K562 (cell line): ENCODE data around the gene SVOP. TPM values are rescaled to one million over a fixed set of nuclear protein-coding genes. Genes with fewer than 3 reads are reported as not detected.

Experiments used
- ATAC-seq: fragments of 200-7000 bp; cut with Tn5 transposase; 3 replicates; pipeline ENCODE4 v1.9.1; 2020; ENCODE audit warnings: moderate library complexity
- BruUV-seq: library from RNA; stranded (reverse); fragments of 400-500 nt; replicated peaks from 2 replicates; lab custom pipeline; 2021; lab: Mats Ljungman, UMichigan
- CTCF ChIA-PET: fragments of 300-600 bp; formaldehyde crosslinking; extraction: SDS; loops from one replicate; lab custom pipeline; 2021; ENCODE audit warnings: low intra/inter-chr PET ratio; lab: Yijun Ruan, JAX
- POLR2A ChIA-PET: fragments of 300-600, 350-650 bp; sonication (Branson Sonifier 250); formaldehyde crosslinking; extraction: SDS; loops from one replicate; lab custom pipeline; 2021; ENCODE audit warnings: antibody characterized with exemption, inconsistent platforms; lab: Yijun Ruan, JAX
- DNase-seq, 4 experiments: peaks; one replicate each; pipeline versions ENCODE4 v3.0.0 to v3.0.0-alpha.2; 2011 to 2018; ENCODE audit warnings: low spot score in 3 of 4, mixed read lengths in 3 of 4; ENCODE audit errors: extremely low read depth in 1 of 4
- FAIRE-seq: peaks from 2 replicates; lab custom pipeline; 2011; peaks lifted over from hg19 to GRCh38; lab: Jason Lieb, UNC
- H2AFZ ChIP-seq: 2 replicates; pipeline ENCODE4 v1.6.0; 2011; ENCODE audit warnings: low read depth, low read length, control low read depth, inconsistent platforms
- H3K27ac ChIP-seq: fragments of 200-600 bp; 3 replicates; pipeline ENCODE4 v1.8.0; 2011; ENCODE audit warnings: low read depth, mild to moderate bottlenecking, control low read depth, inconsistent platforms, low read length, moderate library complexity, mixed read lengths; ENCODE audit errors: extremely low read depth
- H3K27me3 ChIP-seq, 2 experiments: fragments of 300-600 bp in 1 of 2; 2 replicates in 1 of 2; 3 replicates in 1 of 2; pipeline versions ENCODE4 v1.6.0 to v1.8.0; 2011; ENCODE audit warnings: inconsistent platforms in 2 of 2, low read length in 2 of 2, mild to moderate bottlenecking in 1 of 2, mixed read lengths in 1 of 2, moderate library complexity in 1 of 2; ENCODE audit not compliant: control insufficient read depth in 2 of 2, insufficient read depth in 2 of 2
- H3K36me3 ChIP-seq: fragments of 300-600 bp; 3 replicates; pipeline ENCODE4 v1.8.0; 2011; ENCODE audit warnings: mild to moderate bottlenecking, low read length, inconsistent platforms; ENCODE audit not compliant: control insufficient read depth, insufficient read depth
- H3K4me1 ChIP-seq, 2 experiments: fragments of 200-600 bp in 1 of 2; replicated peaks in 1 of 2; 2 replicates in 1 of 2; 3 replicates in 1 of 2; pipeline versions ENCODE4 v1.5.1 to v1.8.0; 2011; ENCODE audit warnings: inconsistent platforms in 2 of 2, low read length in 2 of 2, mild to moderate bottlenecking in 1 of 2, mixed read lengths in 1 of 2, moderate library complexity in 1 of 2; ENCODE audit not compliant: control insufficient read depth in 2 of 2, insufficient read depth in 2 of 2
- H3K4me2 ChIP-seq: 2 replicates; pipeline ENCODE4 v1.6.1; 2011; ENCODE audit warnings: low read length, control low read depth, inconsistent platforms, mixed read lengths; ENCODE audit not compliant: insufficient read depth
- H3K4me3 ChIP-seq: fragments of 200-600 bp; sonication (generic), shearing (Covaris generic); 2 replicates; pipeline ENCODE4 v1.5.1; 2016; ENCODE audit warnings: control low read depth, inconsistent platforms
- H3K79me2 ChIP-seq: fragments of 200-600 bp; 3 replicates; pipeline ENCODE4 v1.8.0; 2011; ENCODE audit warnings: low read length, inconsistent platforms; ENCODE audit not compliant: control insufficient read depth, insufficient read depth
- H3K9ac ChIP-seq, 2 experiments: 2 replicates each; pipeline versions ENCODE4 v1.6.0 to v1.6.1; 2011; ENCODE audit warnings: low read depth in 2 of 2, low read length in 2 of 2, control low read depth in 1 of 2, inconsistent platforms in 1 of 2, mild to moderate bottlenecking in 1 of 2, mixed read lengths in 1 of 2; ENCODE audit not compliant: insufficient read depth in 1 of 2
- H3K9me1 ChIP-seq: one replicate; pipeline ENCODE4 v1.6.0; 2011; ENCODE audit warnings: inconsistent platforms, mild to moderate bottlenecking, low read length, moderate library complexity; ENCODE audit not compliant: control insufficient read depth, insufficient read depth
- H3K9me3 ChIP-seq: replicated peaks from 2 replicates; pipeline ENCODE4 v1.5.1; 2011; ENCODE audit warnings: low read depth, low read length, inconsistent platforms; ENCODE audit not compliant: control insufficient read depth, insufficient read depth
- H4K20me1 ChIP-seq: replicated peaks from 2 replicates; pipeline ENCODE4 v1.6.1; 2011; ENCODE audit warnings: low read length, inconsistent platforms, mixed read lengths; ENCODE audit not compliant: control insufficient read depth, insufficient read depth
- IFI16 ChIP-seq: fragments of 250-450 bp; sonication (Bioruptor Pico); IDR thresholded peaks from 2 replicates; pipeline ENCODE4 v2.1.2; 2022; ENCODE audit warnings: mild to moderate bottlenecking, inconsistent platforms
- KDM1A ChIP-seq, 2 experiments: fragments of 450-650 bp; IDR thresholded peaks; 2 replicates each; pipeline ENCODE4 v1.6.1; 2016; ENCODE audit warnings: mild to moderate bottlenecking in 2 of 2
- NUFIP1 ChIP-seq: fragments of 450-650 bp; IDR thresholded peaks from 2 replicates; pipeline ENCODE4 v1.6.1; 2018; ENCODE audit not compliant: partially characterized antibody
- ZBED1 ChIP-seq: IDR thresholded peaks from 2 replicates; pipeline ENCODE4 v1.6.1; 2014
- ZNF24 ChIP-seq: fragments of 450-650 bp; IDR thresholded peaks from 2 replicates; pipeline ENCODE4 v1.6.1; 2016
- ZNF384 ChIP-seq: IDR thresholded peaks from 2 replicates; pipeline ENCODE4 v1.6.1; 2012; ENCODE audit warnings: low read depth, low read length, improper control_type of control experiment
- ZNF699 ChIP-seq: fragments of 250-450 bp; sonication (Bioruptor Pico); IDR thresholded peaks from 2 replicates; pipeline ENCODE4 v1.8.0; 2021; ENCODE audit warnings: mild to moderate bottlenecking, moderate library complexity; ENCODE audit not compliant: insufficient replicate concordance
- WGBS: fragments of 100-300 bp; shearing (Covaris generic); methylation state at CpG from one replicate; pipeline ENCODE4 v1.1.6; 2016; ENCODE audit warnings: low coverage, mixed read lengths; ENCODE audit not compliant: insufficient coverage; ENCODE audit errors: missing lambda C conversion rate; 5-methylcytosine and 5-hydroxymethylcytosine counted together
- in situ Hi-C: fragments of 300-500 bp; cut with MboI; formaldehyde crosslinking; loops from 4 replicates; pipeline ENCODE4 v1.15.0; 2018; ENCODE audit warnings: inconsistent platforms, mixed read lengths
- intact Hi-C: fragments of 100-400 bp; cut with micrococcal nuclease; formaldehyde crosslinking; loops from 2 replicates; pipeline ENCODE4 v1.14.2; 2022
- polyA plus RNA-seq, 8 experiments: library from polyadenylated mRNA; depleted of rRNA in 4 of 8; stranded (reverse) in 5 of 8; unstranded in 3 of 8; fragments of >200 nt; fragmentation: Nextera tagmentation in 2 of 8; fragmentation: Illumina TruSeq in 1 of 8; extraction: Ambion mirVana in 2 of 8; extraction: Trizol in 1 of 8; gene quantifications; 2 replicates each; pipeline versions ENCODE4 v1.2.1 to v1.2.3, GENCODE V29; 2011 to 2014; ENCODE audit warnings: inconsistent platforms in 1 of 8, missing spikeins in 1 of 8
- total RNA-seq, 7 experiments: library from RNA; depleted of rRNA in 6 of 7; stranded (reverse); fragments of >200 nt in 6 of 7; fragmentation: Illumina TruSeq in 2 of 7; extraction: Trizol in 2 of 7; gene quantifications; 2 replicates each; pipeline versions ENCODE4 v1.2.1 to v1.2.3, GENCODE V29; 2011 to 2021; ENCODE audit warnings: low replicate concordance in 1 of 7
- TF ChIP-seq, protein P1 (sequence below): fragments of 450-650 bp; formaldehyde crosslinking; IDR thresholded peaks from 2 replicates; pipeline ENCODE4 v1.4.0; 2020; ENCODE audit warnings: mild to moderate bottlenecking, moderate library complexity
- TF ChIP-seq, protein P2 (sequence below): fragments of 250-450 bp; sonication (Bioruptor Pico); IDR thresholded peaks from 2 replicates; pipeline ENCODE4 v1.4.0; 2020; ENCODE audit warnings: mild to moderate bottlenecking, moderate library complexity
- TF ChIP-seq, protein P3 (sequence below): sonication (generic); formaldehyde crosslinking; IDR thresholded peaks from 2 replicates; pipeline ENCODE4 v1.8.1; 2023; ENCODE audit warnings: mild to moderate bottlenecking, missing genetic modification reagents, moderate library complexity

Gene SVOP
- total and polyA plus RNA-seq, 9 of the 15 experiments (the other 6 are each of a cell fraction or from before 2014, with no cell fraction given): 0.01 to 0.09 (median 0.06) TPM; not detected in 1

DNA sequence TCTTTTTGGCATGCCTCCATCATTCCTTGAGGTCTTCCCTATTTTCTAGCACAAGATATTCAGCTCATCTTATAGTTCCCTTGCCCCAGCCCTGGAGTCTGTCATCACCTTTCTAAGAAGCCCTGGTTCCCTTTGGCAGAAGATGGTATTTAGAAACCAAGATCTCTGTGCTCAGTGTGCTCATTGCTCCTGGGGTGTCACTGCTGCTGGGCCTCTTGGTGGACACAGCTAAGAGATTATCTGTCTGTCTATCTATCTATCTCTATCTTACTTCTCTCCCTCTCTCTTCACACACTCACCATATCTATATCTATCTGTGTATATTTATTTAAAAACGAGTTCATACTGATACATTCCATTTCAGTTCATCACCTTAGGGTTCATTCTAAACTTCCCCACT, 73.8 kb downstream of the SVOP start:
- Histone ChIP-seq H3K4me3 (no peak overlapping the region), H3K9me3 (no peaks in the 10 kb centered on the region), H3K79me2 (no peaks in the 10 kb centered on the region), H2AFZ (no peak overlapping the region), H3K36me3 (no peaks in the 10 kb centered on the region), H3K4me1 (no peaks in the 10 kb centered on the region; a peak in 1 of 5 replicates), H3K4me2 (no peak overlapping the region), H4K20me1 (no peaks in the 10 kb centered on the region), H3K27me3 (peaks cover 5 to 24% of the 10 kb centered on the region in 2 experiments; a peak in 4 of 5 replicates), H3K9me1 (no peaks in the 10 kb centered on the region), H3K27ac (no peak overlapping the region), H3K9ac (no peak overlapping the region)
- FAIRE-seq (no peak), DNase-seq (no peak), ATAC-seq (no peak)
- ChIA-PET CTCF (no interaction called here), POLR2A (no interaction called here)
- intact Hi-C loops (no loop called here), in situ Hi-C loops (no loop called here)
- BruUV-seq: no TSS peak
- TF ChIP-seq ZNF699: no peak
- TF ChIP-seq, protein P1, sequence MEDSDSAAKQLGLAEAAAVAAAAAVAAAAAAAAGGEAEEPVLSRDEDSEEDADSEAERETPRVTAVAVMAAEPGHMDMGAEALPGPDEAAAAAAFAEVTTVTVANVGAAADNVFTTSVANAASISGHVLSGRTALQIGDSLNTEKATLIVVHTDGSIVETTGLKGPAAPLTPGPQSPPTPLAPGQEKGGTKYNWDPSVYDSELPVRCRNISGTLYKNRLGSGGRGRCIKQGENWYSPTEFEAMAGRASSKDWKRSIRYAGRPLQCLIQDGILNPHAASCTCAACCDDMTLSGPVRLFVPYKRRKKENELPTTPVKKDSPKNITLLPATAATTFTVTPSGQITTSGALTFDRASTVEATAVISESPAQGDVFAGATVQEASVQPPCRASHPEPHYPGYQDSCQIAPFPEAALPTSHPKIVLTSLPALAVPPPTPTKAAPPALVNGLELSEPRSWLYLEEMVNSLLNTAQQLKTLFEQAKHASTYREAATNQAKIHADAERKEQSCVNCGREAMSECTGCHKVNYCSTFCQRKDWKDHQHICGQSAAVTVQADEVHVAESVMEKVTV (CRISPR knock-in tag): no peak
- TF ChIP-seq, protein P2, sequence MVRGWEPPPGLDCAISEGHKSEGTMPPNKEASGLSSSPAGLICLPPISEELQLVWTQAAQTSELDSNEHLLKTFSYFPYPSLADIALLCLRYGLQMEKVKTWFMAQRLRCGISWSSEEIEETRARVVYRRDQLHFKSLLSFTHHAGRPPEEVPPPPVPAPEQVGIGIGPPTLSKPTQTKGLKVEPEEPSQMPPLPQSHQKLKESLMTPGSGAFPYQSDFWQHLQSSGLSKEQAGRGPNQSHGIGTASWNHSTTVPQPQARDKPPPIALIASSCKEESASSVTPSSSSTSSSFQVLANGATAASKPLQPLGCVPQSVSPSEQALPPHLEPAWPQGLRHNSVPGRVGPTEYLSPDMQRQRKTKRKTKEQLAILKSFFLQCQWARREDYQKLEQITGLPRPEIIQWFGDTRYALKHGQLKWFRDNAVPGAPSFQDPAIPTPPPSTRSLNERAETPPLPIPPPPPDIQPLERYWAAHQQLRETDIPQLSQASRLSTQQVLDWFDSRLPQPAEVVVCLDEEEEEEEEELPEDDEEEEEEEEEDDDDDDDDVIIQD: no peak
- no peak for TF ChIP-seq IFI16
- TF ChIP-seq, protein P3, sequence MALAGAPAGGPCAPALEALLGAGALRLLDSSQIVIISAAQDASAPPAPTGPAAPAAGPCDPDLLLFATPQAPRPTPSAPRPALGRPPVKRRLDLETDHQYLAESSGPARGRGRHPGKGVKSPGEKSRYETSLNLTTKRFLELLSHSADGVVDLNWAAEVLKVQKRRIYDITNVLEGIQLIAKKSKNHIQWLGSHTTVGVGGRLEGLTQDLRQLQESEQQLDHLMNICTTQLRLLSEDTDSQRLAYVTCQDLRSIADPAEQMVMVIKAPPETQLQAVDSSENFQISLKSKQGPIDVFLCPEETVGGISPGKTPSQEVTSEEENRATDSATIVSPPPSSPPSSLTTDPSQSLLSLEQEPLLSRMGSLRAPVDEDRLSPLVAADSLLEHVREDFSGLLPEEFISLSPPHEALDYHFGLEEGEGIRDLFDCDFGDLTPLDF: no peak
- no peak for TF ChIP-seq KDM1A (IDR thresholded peaks at IDR 0.05)
- TF ChIP-seq NUFIP1: no peak
- no peak for TF ChIP-seq ZNF384
- no peak for TF ChIP-seq ZNF24
- TF ChIP-seq ZBED1: no peak
- 0% methylated on average over 1 of the region's 1 CpG for WGBS
